NK-92 (cell line): ENCODE results near the gene KCNQ1.

ENCODE experiments used
- DNase-seq: peaks from one replicate; lab custom pipeline; 2025; ENCODE audit not compliant: unreplicated experiment; lab: John Stamatoyannopoulos, UW

Gene KCNQ1

GRCh38 chr11:2706321-2706720, 261.5 kb downstream of the KCNQ1 start:
- no peak for DNase-seq

GRCh38 chr11:2707736-2708135, 262.9 kb downstream of the KCNQ1 start:
- no peak for DNase-seq

GRCh38 chr11:2708151-2708581, 263.4 kb downstream of the KCNQ1 start:
- no peak for DNase-seq

- no peak for DNase-seq
These were observed 264.0 kb downstream of the KCNQ1 start for GRCh38 chr11:2708757-2709281.

GRCh38 chr11:2709429-2709828, 264.6 kb downstream of the KCNQ1 start:
- DNase-seq = no peak

GRCh38 chr11:2711161-2711560, 266.4 kb downstream of the KCNQ1 start:
- DNase-seq = no peak

- DNase-seq = no peak
These were observed 268.3 kb downstream of the KCNQ1 start for GRCh38 chr11:2713094-2713493.

- DNase-seq = no peak
These were observed 269.1 kb downstream of the KCNQ1 start for GRCh38 chr11:2713661-2714462.

- DNase-seq = no peak
These were observed 269.6 kb downstream of the KCNQ1 start for GRCh38 chr11:2714463-2714800.

- DNase-seq = no peak
These were observed 270.1 kb downstream of the KCNQ1 start for GRCh38 chr11:2714871-2715270.

- DNase-seq = no peak
These were observed 271.0 kb downstream of the KCNQ1 start for GRCh38 chr11:2715716-2716350.

GRCh38 chr11:2716376-2717095, 271.7 kb downstream of the KCNQ1 start:
- no peak for DNase-seq

- no peak for DNase-seq
These were observed 272.9 kb downstream of the KCNQ1 start for GRCh38 chr11:2717561-2718325.

- DNase-seq = no peak
These were observed 274.1 kb downstream of the KCNQ1 start for GRCh38 chr11:2718817-2719438.

GRCh38 chr11:2719831-2720590, 275.2 kb downstream of the KCNQ1 start:
- DNase-seq = no peak

GRCh38 chr11:2721210-2721916, 276.6 kb downstream of the KCNQ1 start:
- DNase-seq = no peak

GRCh38 chr11:2722955-2723354, 278.1 kb downstream of the KCNQ1 start:
- no peak for DNase-seq

GRCh38 chr11:2724104-2724503, 279.3 kb downstream of the KCNQ1 start:
- no peak for DNase-seq

GRCh38 chr11:2724653-2725367, 280.0 kb downstream of the KCNQ1 start:
- no peak for DNase-seq
